Upper lobe of left lung (tissue), 6 donors: ENCODE data around the gene MICAL3. TPM values are rescaled to one million over a fixed set of nuclear protein-coding genes. Genes with fewer than 3 reads are reported as not detected.

ENCODE experiments used
- ATAC-seq, 2 donors: fragments of 200-7000 bp; cut with Tn5 transposase; one replicate each; pipeline ENCODE4 v1.9.1; 2022; ENCODE audit warnings: mild to moderate bottlenecking in 2 of 2, moderate library complexity in 2 of 2; ENCODE audit not compliant: low FRiP score in 2 of 2
- DNase-seq, 2 donors: peaks; one replicate each; pipeline ENCODE4 v3.0.0-alpha.2; 2019 to 2020
- H3K27ac ChIP-seq, 4 donors: fragments of 200-600 bp; sonication (generic); one replicate each; pipeline ENCODE4 v1.5.1; 2016 to 2019
- H3K27me3 ChIP-seq, 4 donors: fragments of 200-600 bp; sonication (generic); one replicate each; pipeline ENCODE4 v1.5.1; 2017 to 2019
- H3K36me3 ChIP-seq, 4 donors: fragments of 200-600 bp; sonication (generic); one replicate each; pipeline ENCODE4 v1.5.1; 2016 to 2019
- H3K4me1 ChIP-seq, 4 donors: fragments of 200-600 bp; sonication (generic); one replicate each; pipeline ENCODE4 v1.5.1; 2018 to 2019
- H3K4me3 ChIP-seq, 4 donors: fragments of 200-600 bp; sonication (generic); one replicate each; pipeline ENCODE4 v1.5.1; 2017 to 2019; ENCODE audit warnings: mild to moderate bottlenecking in 2 of 4, moderate library complexity in 1 of 4
- H3K9me3 ChIP-seq, 4 donors: fragments of 200-600 bp; sonication (generic); one replicate each; pipeline ENCODE4 v1.5.1; 2018 to 2019
- EP300 ChIP-seq, 4 donors: sonication (generic); formaldehyde crosslinking; IDR thresholded peaks; one replicate each; pipeline ENCODE4 v1.5.1; 2017; ENCODE audit warnings: antibody characterized with exemption in 4 of 4, control low read depth in 2 of 4
- POLR2A ChIP-seq, 4 donors: fragments of 450-650 bp; IDR thresholded peaks; one replicate each; pipeline ENCODE4 v1.5.1; 2016 to 2017; ENCODE audit warnings: antibody characterized with exemption in 4 of 4, mild to moderate bottlenecking in 2 of 4
- POLR2AphosphoS5 ChIP-seq, 2 donors: sonication (generic); formaldehyde crosslinking; IDR thresholded peaks; one replicate each; pipeline ENCODE4 v1.5.1; 2017; ENCODE audit warnings: antibody characterized with exemption in 2 of 2
- WGBS, 2 donors: methylation state at CpG; one replicate each; pipeline ENCODE4 v1.1.5; 2017 to 2018; 5-methylcytosine and 5-hydroxymethylcytosine counted together
- total RNA-seq, 6 donors: library from RNA; depleted of rRNA in 4 of 6; stranded (reverse); fragments of >200 nt in 4 of 6; gene quantifications; one replicate each; pipeline versions ENCODE4 v1.1.0 to v1.2.1, GENCODE V29; 2016 to 2021
- TF ChIP-seq, protein P1 (sequence below), 6 experiments: fragments of 450-650 bp in 4 of 6; fragments of 200-600 bp in 2 of 6; sonication (generic) in 2 of 6; IDR thresholded peaks; one replicate each; pipeline ENCODE4 v1.5.1; 2016 to 2019; ENCODE audit warnings: antibody characterized with exemption in 6 of 6
- donor health status: DM: no; HTN: no; CAD: no; lungs with moderate emphysema.
- donor health status: DM: no; HTN: yes; CAD: no; lungs with severe emphysema.

The MICAL3 gene
- total RNA-seq, 6 donors from 2014 or later: 6.4 to 39.8 (median 23.4) TPM

DNA sequence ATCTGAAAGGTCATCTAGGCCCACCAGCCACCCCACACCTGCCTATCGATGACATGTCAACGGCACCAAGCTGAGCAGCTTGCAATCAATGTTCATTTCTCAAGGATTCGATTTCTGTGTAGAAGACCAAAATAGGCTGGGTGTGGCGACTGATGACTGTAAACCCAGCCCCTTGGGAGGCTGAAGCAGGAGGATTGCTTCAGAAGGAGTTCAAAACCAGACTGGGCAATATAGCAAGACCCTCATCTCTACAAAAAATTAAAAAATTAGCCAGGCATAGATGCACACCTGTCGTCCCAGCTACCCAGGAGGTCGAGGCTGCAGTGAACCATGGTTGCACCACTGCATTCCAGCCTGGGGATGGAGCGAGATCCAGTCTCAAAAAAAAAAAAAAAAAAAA is 108.7 kb downstream of the MICAL3 start:
- 86 to 89% methylated on average over 7 of the region's 7 CpGs for WGBS, 2 donors
- no peak for TF ChIP-seq EP300 (IDR thresholded peaks at IDR 0.05)
- TF ChIP-seq POLR2A (IDR thresholded peaks at IDR 0.05): no peak
- TF ChIP-seq, protein P1, sequence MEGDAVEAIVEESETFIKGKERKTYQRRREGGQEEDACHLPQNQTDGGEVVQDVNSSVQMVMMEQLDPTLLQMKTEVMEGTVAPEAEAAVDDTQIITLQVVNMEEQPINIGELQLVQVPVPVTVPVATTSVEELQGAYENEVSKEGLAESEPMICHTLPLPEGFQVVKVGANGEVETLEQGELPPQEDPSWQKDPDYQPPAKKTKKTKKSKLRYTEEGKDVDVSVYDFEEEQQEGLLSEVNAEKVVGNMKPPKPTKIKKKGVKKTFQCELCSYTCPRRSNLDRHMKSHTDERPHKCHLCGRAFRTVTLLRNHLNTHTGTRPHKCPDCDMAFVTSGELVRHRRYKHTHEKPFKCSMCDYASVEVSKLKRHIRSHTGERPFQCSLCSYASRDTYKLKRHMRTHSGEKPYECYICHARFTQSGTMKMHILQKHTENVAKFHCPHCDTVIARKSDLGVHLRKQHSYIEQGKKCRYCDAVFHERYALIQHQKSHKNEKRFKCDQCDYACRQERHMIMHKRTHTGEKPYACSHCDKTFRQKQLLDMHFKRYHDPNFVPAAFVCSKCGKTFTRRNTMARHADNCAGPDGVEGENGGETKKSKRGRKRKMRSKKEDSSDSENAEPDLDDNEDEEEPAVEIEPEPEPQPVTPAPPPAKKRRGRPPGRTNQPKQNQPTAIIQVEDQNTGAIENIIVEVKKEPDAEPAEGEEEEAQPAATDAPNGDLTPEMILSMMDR (IDR thresholded peaks at IDR 0.05): no peak
- TF ChIP-seq POLR2AphosphoS5 (IDR thresholded peaks at IDR 0.05): no peak
- DNase-seq (no peak), ATAC-seq (no peak)
- H3K27me3 ChIP-seq: no peaks in the 10 kb centered on the region
- H3K36me3 ChIP-seq: no peaks in the 10 kb centered on the region
- H3K4me1 ChIP-seq: peaks cover 2 to 30% (median 20%) of the 10 kb centered on the region in 4 donors
- H3K9me3 ChIP-seq: no peaks in the 10 kb centered on the region
- H3K27ac ChIP-seq: no peak overlapping the region
- H3K4me3 ChIP-seq: no peak overlapping the region

DNA sequence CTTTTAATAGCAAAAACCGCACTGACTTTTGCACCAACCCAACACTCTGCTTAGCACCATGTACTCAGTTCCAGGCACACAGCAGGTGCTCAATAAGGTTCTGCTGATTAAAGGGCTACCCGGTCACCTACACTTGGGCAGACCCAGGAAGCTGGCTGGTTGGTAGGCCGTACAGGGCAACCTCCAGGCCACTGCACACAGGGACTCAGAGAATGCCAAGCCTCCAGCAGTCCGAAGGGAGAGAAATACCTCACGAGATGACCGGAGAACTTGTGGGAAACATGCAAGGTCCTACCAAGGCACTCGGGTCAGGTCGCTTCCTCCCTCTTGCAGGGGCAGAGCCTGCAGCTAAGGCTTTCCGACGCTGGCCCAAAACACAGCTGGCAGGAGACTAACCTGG is 109.2 kb downstream of the MICAL3 start:
- DNase-seq: no peak
- 99 to 100% methylated on average over 8 to 10 of the region's 10 CpGs for WGBS, 2 donors
- H3K27me3 ChIP-seq: no peaks in the 10 kb centered on the region
- no peak for ATAC-seq
- H3K27ac ChIP-seq: no peak overlapping the region
- no peak overlapping the region for H3K4me3 ChIP-seq
- TF ChIP-seq POLR2A (IDR thresholded peaks at IDR 0.05): no peak
- TF ChIP-seq POLR2AphosphoS5 (IDR thresholded peaks at IDR 0.05): no peak
- TF ChIP-seq, protein P1 (IDR thresholded peaks at IDR 0.05): no peak
- TF ChIP-seq EP300 (IDR thresholded peaks at IDR 0.05): no peak
- H3K36me3 ChIP-seq: no peaks in the 10 kb centered on the region
- peaks cover 3 to 28% (median 21%) of the 10 kb centered on the region in 4 donors for H3K4me1 ChIP-seq
- no peaks in the 10 kb centered on the region for H3K9me3 ChIP-seq

DNA sequence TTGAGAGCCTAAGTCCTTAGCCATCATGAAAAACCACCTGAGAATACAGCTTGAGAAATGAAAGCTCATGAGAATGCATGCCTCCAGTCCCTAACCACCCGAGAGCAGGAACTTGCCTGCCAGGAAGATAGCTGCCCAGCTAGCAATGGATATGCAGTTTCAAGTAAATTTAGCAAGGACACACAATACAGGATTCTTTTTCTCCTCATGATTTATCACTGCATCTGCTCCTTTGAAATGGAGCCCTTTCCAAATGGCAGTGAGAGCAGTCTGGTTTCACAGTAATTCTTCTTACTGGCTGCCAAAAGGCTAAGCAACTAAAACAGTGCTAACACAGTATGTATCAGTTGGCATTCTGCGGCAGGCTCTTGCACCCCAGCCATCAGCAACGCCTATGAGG is 109.9 kb downstream of the MICAL3 start:
- Histone ChIP-seq H3K36me3 (no peaks in the 10 kb centered on the region), H3K9me3 (no peaks in the 10 kb centered on the region), H3K27me3 (no peaks in the 10 kb centered on the region), H3K4me1 (peaks cover 6 to 27% (median 16%) of the 10 kb centered on the region in 4 donors), H3K27ac (no peak overlapping the region), H3K4me3 (no peak overlapping the region)
- no peak for TF ChIP-seq EP300 (IDR thresholded peaks at IDR 0.05)
- TF ChIP-seq POLR2A (IDR thresholded peaks at IDR 0.05): no peak
- TF ChIP-seq, protein P1 (IDR thresholded peaks at IDR 0.05): no peak
- TF ChIP-seq POLR2AphosphoS5 (IDR thresholded peaks at IDR 0.05): no peak
- ATAC-seq (no peak), DNase-seq (no peak)
- 84 to 92% methylated on average over 3 of the region's 3 CpGs for WGBS, 2 donors

DNA sequence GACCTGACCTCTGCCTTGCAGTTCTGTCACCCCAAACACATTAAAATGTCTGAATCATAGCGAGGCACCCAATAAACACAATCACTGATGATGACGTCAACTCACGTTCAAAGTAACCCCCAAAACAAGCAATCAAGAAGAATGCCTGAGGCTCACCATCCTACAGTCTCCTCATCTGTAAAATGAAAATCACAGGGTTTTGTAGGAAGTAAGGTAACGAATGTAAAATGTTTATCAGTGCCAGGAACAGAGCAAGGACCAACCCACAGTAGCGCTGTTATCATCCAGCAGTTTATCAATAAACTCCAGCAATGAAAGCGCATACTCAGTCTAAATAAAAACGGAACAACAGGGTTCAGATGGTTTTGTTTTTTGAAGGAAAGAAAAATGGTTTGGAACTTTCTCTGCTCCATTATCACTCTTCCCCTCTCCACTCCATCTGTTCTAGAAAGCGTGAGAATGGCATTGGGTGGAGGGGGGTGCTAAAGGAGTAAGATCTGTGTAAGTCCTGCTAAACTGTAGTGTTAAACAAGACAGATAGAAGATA is 110.5 kb downstream of the MICAL3 start:
- Histone ChIP-seq H3K36me3 (no peaks in the 10 kb centered on the region), H3K27me3 (no peaks in the 10 kb centered on the region), H3K9me3 (no peaks in the 10 kb centered on the region), H3K27ac (no peak overlapping the region), H3K4me1 (peaks cover 6 to 27% (median 14%) of the 10 kb centered on the region in 4 donors), H3K4me3 (no peak overlapping the region)
- ATAC-seq: no peak
- WGBS, 2 donors: 89% methylated on average over 8 of the region's 8 CpGs
- TF ChIP-seq, protein P1 (IDR thresholded peaks at IDR 0.05): no peak
- no peak for TF ChIP-seq POLR2AphosphoS5 (IDR thresholded peaks at IDR 0.05)
- TF ChIP-seq POLR2A (IDR thresholded peaks at IDR 0.05): no peak
- no peak for TF ChIP-seq EP300 (IDR thresholded peaks at IDR 0.05)
- DNase-seq: no peak
